Cardiac muscle cell (in vitro differentiated cells and primary cell): Measurements from ENCODE around the gene FHOD3. TPM values are rescaled to one million over a fixed set of nuclear protein-coding genes. Genes with fewer than 3 reads are reported as not detected.

Experiments used
- DNase-seq, 2 donors: peaks; one replicate each; pipeline versions ENCODE4 v3.0.0 to v3.0.0-alpha.2; 2010 to 2017; ENCODE audit warnings: low read depth in 1 of 2, low spot score in 1 of 2
- H3K27ac ChIP-seq: fragments of 200-600 bp; sonication (generic); 2 replicates; pipeline ENCODE4 v1.5.1; 2016
- H3K27me3 ChIP-seq: fragments of 200-600 bp; sonication (generic); 2 replicates; pipeline ENCODE4 v1.6.0; 2016; ENCODE audit warnings: control low read depth
- H3K36me3 ChIP-seq: fragments of 200-600 bp; sonication (generic); 2 replicates; pipeline ENCODE4 v1.5.1; 2016; ENCODE audit warnings: control low read depth
- H3K4me1 ChIP-seq: fragments of 200-600 bp; sonication (generic); 2 replicates; pipeline ENCODE4 v1.8.1; 2017; ENCODE audit warnings: low read depth, mild to moderate bottlenecking, mixed run types
- H3K4me3 ChIP-seq: fragments of 200-600 bp; sonication (generic); 2 replicates; pipeline ENCODE4 v1.5.1; 2016; ENCODE audit warnings: mild to moderate bottlenecking
- H3K9me3 ChIP-seq: fragments of 200-600 bp; sonication (generic); 2 replicates; pipeline ENCODE4 v1.5.1; 2017; ENCODE audit warnings: low read depth, mild to moderate bottlenecking, control low read depth
- CTCF ChIP-seq: IDR thresholded peaks from 2 replicates; pipeline ENCODE4 v1.5.1; 2012; ENCODE audit warnings: low read depth, mild to moderate bottlenecking, low read length
- polyA plus RNA-seq: library from polyadenylated mRNA; unstranded; fragments of >200 nt; fragmentation: Nextera tagmentation; extraction: Ambion mirVana; gene quantifications from 2 replicates; pipeline ENCODE4 v1.2.1, GENCODE V29; 2016
- total RNA-seq: library from RNA; depleted of rRNA; stranded (reverse); fragments of >200 nt; gene quantifications from 2 replicates; pipeline ENCODE4 v1.2.3, GENCODE V29; 2016

Gene FHOD3
- total and polyA plus RNA-seq, 2 experiments from 2014 or later, result 127 to 347 TPM

- Histone ChIP-seq H3K4me3 (no peak overlapping the region), H3K36me3 (peaks cover 17% of the 10 kb centered on the region), H3K27ac (no peak overlapping the region)
Observed at GRCh38 chr18:36653141-36653869, 355.8 kb downstream of the FHOD3 start.

GRCh38 chr18:36653870-36654269 is 356.4 kb downstream of the FHOD3 start:
- Histone ChIP-seq H3K9me3 (no peaks in the 10 kb centered on the region), H3K4me3 (no peak overlapping the region), H3K36me3 (peaks cover 22% of the 10 kb centered on the region), H3K4me1 (peaks cover 22% of the 10 kb centered on the region), H3K27me3 (no peaks in the 10 kb centered on the region), H3K27ac (no peak overlapping the region)
- TF ChIP-seq CTCF, result no peak
- no peak for DNase-seq

More at GRCh38 chr18:36653141-36653869, 355.8 kb downstream of the FHOD3 start:
- peaks cover 22% of the 10 kb centered on the region for H3K4me1 ChIP-seq
- no peaks in the 10 kb centered on the region for H3K9me3 ChIP-seq
- no peaks in the 10 kb centered on the region for H3K27me3 ChIP-seq
- no peak for DNase-seq
- no peak for TF ChIP-seq CTCF

DNA sequence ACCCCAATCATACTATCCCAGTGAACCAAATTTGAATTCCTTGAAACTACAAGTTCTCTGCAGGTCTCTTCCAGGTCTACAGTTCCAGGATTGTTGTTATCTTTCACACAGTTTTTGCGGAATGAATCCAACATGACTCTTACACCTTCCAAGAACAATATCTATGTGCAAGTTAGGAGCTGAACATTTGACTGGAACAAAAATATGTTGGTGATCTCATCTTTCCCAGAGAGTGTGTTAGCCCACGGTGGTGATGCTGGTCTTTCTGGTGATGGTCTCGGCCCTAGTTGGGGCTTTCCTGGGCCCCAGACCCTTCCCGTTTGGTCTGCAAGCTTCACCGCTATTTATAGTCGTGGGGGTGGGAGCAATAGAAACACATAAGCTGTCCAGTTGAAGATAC is 357.6 kb downstream of the FHOD3 start:
- TF ChIP-seq CTCF, result no peak
- peak overlapping the region; percentile 34 for H3K27ac ChIP-seq
- peaks cover 22% of the 10 kb centered on the region for H3K4me1 ChIP-seq

GRCh38 chr18:36655930-36656329 is 358.4 kb downstream of the FHOD3 start:
- Histone ChIP-seq H3K36me3 (peaks cover 39% of the 10 kb centered on the region), H3K27me3 (no peaks in the 10 kb centered on the region), H3K27ac (peak overlapping the region; percentile 34), H3K4me1 (peaks cover 22% of the 10 kb centered on the region), H3K4me3 (no peak overlapping the region), H3K9me3 (no peaks in the 10 kb centered on the region)
- TF ChIP-seq CTCF, result no peak
- no peak for DNase-seq

More for the DNA sequence above, 357.6 kb downstream of the FHOD3 start:
- no peak overlapping the region for H3K4me3 ChIP-seq
- peak in 1 of 2 donors; percentile 20 for DNase-seq
- H3K9me3 ChIP-seq, result no peaks in the 10 kb centered on the region
- no peaks in the 10 kb centered on the region for H3K27me3 ChIP-seq
- H3K36me3 ChIP-seq, result peaks cover 32% of the 10 kb centered on the region

GRCh38 chr18:36658611-36659010 is 361.1 kb downstream of the FHOD3 start:
- DNase-seq, result no peak
- Histone ChIP-seq H3K4me3 (no peak overlapping the region), H3K4me1 (peaks cover 22% of the 10 kb centered on the region), H3K9me3 (no peaks in the 10 kb centered on the region), H3K36me3 (peaks cover 44% of the 10 kb centered on the region), H3K27ac (no peak overlapping the region), H3K27me3 (no peaks in the 10 kb centered on the region)
- no peak for TF ChIP-seq CTCF
